ENCODE results near the gene EYS.

- TF ChIP-seq CTCF (IDR thresholded peaks at IDR 0.05): no peak
- TF ChIP-seq POLR2A (IDR thresholded peaks at IDR 0.05): no peak
Measured at GRCh38 chr6:65182681-65183080, 524.3 kb downstream of the EYS start.
